ENCODE data around the gene AIMP1.
"Not testable (repeated sequence)": the region's sequence is repeated elsewhere in the genome, so short reads cannot be mapped to it uniquely, and the experiment has no call there.

The AIMP1 gene

DNA sequence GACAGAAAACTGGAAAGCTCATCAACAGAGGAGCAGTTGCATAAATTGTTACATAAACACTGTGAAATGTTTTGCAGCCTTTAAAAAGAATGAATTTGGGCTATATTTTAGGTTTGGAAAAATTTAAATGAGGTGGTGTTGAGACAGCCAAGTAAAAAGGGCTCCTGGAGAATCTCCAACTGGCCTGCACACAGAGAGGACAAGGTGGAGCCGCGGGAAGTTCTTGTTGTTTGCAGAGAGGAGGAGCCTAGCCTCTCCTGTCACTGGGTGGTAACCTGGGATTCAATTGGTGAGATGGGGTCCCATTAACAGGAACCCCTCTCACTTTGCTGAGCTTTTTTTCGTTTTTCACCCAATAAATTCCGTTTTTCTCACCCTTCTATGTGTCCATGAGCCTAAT lies 38.8 kb downstream of the AIMP1 start:
- DNase-seq: no peak

DNA sequence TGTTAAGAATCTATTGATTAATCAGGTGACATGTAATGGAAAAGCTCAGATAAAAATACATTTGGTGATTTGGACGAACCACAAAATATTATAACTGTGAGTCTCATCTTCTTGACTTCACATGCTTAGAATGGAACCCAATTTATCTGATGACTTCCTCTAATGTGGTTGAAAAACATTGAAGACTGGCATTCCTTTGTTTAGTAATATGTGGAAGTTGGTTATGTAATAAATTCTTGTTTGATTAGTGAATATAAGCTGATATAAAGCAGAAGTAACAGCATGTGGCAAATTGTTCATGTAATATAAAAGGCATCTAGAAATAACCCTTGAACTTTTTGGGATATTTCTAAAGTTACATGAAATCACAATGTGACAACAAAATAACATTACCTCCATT lies 42.5 kb downstream of the AIMP1 start:
- DNase-seq: peak; percentile 66

DNA sequence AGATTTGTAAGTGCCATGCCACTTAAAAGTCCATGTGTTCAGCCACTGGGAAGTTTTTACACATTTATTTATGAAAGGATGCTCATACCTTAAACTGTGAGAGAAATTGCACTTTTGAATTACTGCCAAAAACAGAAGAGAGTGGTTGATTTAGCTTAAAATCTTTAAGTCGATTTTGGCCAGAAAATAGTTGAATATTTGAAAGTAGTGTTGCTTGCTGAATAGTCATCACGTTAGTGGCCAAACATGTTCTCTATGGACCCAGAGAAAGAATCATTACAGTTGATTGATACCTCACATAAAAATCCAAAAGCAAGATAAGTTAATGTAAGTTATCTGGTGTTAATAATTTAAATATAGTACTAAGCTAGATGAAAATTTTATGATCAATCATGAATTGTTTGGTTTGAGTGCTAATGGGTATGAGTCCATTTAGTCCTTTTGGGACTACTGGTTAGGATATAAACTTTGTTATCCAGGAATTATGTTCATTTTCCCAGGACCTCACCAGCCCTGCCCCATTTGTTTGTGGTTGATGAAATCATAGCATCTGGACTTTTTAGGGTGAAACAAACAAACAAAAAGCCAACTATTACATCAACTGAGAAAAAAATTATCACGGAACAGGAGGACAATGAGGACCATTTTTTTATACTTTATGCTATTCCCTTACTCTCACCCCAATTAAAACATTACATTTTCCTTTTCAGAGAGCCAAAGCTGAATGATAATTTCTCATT lies 45.9 kb downstream of the AIMP1 start:
- no peak for DNase-seq

DNA sequence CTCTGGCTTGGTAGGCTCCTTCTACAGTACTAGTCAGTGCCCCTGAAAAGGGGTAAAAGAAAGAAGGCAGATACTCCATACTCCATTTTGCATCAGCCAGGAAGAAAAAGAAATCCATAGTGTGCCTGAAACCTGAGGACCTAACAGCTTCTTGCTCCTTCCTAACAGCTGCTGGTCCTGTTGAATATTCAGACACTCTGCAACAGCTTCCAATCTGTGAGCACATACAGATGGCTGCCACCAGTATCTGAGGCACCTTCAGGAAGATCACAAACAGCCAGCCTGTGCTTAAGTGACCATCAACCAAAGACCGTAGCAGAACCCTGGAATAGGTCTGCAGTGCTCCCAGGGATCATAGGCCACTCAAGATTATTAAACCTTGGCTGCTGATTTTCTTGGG lies 47.9 kb downstream of the AIMP1 start:
- DNase-seq: no peak

DNA sequence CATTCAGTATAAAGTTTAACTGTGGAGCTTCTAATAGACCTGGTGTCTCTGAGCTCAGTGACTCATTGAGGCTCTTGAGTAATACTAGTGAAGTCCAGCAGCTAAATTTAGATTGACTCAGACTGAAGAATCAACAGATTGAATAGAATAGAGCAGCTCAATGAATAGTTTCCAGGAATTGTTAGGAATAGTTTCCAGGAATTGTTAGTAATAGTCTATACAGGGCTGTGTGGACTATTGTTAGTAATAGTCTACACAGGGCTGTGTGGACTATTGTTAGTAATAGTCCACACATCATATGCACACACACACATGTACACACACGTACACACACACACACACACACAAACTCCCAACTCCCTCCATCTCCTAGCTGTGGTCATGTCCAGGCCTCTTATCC lies 49.3 kb downstream of the AIMP1 start:
- DNase-seq: peak; percentile 78

DNA sequence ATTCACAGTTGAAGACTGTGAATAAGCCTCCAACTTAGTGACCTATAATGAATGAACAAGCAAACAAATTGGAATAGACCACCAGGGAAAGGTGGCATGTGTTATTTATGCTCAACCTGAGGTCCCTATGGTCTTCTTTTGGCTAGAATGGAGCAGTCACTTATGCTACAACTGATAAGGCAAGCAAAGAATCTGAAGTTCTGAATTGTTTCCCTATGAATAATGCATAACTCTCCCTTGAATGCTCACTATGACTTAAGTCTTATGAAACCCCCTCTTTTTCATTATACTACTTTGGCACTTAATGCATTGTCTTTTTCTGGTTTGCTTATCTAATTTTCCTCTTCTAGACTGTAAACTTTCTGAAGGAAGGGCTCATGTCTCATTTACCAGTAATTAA lies 49.7 kb downstream of the AIMP1 start:
- peak; percentile 54 for DNase-seq

DNA sequence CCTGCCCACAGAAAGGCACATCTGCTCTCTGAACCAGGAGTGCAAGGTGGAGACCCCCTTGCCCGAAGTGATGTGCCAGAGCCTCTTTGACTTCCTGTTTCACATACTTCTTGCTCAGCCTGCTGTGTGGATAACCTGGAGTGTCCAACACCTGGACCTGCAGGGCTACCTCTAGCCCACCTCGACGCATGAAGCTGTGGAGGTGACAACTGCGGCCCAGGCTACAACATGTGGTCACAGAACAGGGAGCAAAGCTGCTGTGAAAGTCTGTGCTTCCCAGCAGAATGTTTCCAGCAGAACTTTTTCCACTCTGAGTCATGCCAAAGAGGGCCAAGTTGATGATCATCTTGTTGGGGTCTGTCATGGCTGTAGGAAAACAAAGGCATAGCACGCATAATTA lies 50.7 kb downstream of the AIMP1 start:
- no peak for DNase-seq

DNA sequence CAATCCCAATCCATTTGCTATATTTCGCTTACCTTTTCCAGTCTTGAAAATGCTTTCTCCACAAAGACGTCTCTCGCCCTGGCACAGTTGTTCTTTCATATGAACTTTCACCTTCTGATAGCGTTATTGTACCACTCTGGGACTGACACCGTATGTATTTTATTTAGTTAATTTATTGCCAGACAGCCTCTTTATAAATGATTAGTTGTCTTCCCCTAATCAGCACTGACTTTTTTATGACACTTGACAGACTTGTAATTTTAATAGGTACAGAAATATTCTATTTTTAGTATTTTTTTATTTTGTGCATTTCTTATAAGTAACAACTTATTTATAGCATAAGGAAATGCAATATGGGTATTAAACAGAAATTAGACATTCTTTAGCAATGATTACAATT lies 52.3 kb downstream of the AIMP1 start, which contains the start of gene GIMD1:
GIMD1 (minus strand) TSS at position 101 of the 400 bp plus-strand sequence. CDS start 1,343 bp downstream, outside the sequence.
- DNase-seq: no peak

DNA sequence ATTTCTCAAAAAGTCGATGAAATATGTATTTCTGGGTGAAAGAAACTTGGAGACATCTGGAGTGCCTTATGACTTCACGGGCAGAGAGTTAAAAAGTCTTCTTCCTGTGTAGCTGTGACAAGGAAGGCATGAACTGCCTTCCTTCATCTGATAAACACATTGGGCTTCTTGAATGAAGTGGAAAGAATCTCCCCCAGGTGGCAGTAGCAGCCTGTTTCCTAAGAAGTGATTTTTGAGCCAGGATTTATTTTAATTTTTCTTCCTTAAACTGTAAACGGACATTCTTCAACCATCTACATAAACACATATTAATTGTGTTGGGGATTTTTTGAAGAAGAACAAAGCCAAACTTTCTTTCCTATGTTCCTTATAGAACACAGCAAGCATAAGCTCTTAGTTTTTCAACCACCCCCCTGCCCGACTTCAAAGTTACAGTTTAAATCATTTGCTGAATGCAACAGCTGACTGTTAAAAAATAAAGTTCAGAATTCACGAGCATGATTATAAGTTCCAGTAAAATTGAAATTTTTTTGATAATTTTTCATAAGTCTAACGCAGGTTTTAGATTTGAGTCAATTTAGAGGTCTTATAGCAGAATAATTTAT lies 53.2 kb downstream of the AIMP1 start:
- DNase-seq: peak; percentile 15

DNA sequence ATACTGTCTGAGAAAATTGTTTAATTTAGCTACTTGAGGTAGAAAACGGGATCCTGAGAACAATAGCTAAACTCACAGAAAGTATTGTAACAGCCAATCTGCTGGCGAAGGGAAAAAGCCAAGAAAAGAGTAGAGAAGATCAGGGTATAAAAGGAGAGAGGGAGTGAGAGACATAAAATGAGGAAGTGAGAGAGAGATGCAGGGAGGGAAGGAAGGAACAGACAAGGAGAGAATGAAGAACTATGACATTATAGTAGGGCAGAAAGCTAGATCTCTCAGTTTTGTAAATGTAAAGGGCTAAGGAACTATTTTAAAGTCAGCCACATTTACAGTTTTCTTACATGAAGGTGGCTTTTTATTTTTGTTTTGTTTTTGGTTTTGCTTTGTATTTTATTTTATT lies 53.9 kb downstream of the AIMP1 start:
- no peak for DNase-seq

DNA sequence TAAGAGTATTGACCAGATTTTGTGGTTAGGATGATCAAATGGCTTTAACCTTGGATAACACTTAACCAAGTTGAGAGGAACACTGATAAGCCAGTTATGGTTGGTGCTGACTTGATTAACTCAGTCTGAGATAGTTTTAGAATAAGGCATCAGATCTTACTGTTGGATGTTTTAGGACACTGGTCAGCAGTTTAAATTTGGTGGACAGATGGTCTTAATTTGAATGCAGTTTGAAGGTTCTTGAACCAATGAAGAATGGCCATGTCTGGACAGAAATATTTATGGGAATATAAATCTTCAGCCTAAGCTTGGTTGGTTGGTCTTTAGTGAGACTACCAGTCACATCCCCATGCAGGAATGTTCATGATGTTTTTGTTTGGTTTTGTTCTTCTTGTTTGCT lies 54.8 kb downstream of the AIMP1 start:
- DNase-seq: no peak

DNA sequence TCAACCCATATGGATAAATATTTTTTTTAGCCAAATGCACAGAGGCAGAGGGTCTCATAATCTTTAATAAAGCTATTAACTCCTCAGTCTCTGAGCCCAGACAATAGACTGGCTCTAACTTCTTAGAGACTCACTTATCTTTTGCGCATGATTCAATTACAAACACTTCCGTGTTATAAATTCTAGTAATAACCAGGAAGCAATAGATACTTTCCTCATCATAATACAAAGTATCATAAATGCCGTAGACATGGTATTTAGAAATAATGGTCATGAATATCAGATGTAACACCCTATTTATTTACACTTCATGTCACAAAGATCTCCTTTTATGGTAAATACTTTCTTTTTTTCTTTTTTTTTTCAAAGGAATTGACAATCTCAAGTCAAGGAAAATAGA lies 56.7 kb downstream of the AIMP1 start:
- DNase-seq: no peak

DNA sequence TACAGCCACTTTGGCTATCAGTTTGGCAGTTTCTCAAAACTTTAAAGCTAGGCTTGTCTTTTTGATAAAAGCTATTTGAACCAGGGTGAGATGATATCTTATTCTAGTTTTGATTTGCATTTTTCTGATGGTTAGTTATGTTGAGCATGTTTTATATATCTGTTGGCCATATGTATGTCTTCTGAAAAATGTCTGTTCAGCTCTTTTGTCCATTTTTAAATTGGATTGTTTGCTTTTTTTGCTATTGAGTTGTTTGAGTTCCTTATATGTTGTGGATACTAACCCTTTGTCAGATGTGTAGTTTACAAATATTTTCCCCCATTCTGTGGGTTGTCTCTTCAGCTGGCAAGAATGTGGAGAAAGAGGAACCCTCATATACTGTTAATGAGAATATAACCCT lies 63.8 kb downstream of the AIMP1 start:
- no peak for DNase-seq

DNA sequence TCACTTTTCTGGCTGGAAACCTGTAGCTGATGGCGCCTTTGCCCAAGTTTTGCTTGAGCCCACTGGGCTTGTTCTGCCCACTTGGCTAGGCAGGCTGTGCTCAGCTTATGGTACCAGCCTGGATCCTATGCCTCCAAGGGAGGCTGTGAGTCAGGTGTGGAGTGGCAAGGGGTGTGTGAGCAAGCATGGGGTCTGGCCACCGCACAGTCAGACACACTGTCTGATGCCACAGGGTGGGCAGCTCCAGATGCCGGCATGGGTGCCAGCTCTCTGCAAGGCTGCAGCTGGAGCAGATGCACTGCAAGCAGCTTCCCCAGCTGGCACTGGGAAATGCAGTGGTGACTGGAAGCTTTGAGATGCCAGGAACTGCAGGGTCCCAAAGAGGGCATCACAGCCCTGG lies 68.5 kb downstream of the AIMP1 start:
- DNase-seq: no peak

DNA sequence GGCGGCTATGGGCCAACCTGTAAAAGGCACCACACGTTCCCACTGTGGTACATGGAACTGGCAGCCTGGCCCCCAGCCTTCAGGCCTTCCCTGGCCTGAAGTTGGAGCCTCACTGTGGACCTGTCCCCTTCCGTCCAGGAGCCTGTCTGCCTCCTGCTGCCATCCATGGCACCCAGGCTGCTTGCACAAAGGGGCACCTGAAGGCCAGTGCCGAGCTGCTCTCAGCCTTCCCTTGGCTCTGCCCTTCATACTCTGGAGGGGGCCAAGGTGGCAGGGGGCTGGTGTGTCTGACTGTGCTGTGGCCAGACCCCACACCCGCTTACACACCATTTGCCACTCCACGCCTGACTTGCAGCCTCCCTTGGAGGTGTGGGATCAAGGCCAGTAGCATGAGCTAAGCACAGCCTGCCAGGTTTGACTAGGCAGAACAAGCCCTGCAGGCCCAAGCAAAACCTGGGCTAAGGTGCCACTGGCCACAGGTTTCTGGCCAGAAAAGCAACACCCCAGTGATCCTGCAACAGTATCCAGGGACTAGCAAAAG lies 69.6 kb downstream of the AIMP1 start:
- no peak for DNase-seq

DNA sequence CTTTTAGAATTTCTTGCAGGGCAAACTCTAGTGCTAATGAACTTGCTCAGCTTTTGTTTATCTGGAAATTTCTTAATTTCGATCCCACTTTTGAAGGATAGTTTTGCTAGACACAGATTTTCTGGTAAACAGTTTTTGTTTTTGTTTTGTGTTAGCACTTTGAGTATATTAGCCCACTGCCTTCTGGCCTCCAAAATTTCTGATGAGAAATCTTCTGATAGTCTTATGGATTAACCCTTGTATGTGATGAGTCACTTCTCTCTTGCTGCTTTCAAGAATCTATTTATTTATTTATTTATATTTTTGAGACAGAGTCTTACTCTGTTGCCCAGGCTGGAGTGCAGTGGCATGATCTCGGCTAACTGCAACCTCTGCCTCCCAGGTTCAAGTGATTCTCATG lies 79.2 kb downstream of the AIMP1 start:
- no peak for DNase-seq

DNA sequence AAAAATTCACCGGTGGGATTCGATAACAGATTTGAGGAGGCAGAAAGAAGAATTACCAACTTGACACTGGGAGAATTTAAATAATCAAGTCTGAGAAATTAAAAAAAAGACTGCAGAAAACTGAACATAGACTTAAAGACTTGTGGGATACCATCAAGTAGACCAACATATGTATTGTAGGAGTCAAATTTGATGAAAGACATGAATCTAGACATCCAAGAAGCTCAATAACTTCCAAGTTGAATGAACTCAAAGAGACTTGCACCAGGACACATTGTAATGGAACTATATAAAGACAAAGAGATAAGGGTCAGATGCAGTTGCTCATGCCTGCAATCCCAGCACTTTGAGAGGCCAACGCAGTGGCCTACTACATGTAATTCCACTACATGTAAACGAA lies 82.5 kb downstream of the AIMP1 start:
- DNase-seq: not testable (repeated sequence)
